ENCODE data around the gene NXT1. TPM values are rescaled to one million over a fixed set of nuclear protein-coding genes. Genes with fewer than 3 reads are reported as not detected.
"Not testable (repeated sequence)": the region's sequence is repeated elsewhere in the genome, so short reads cannot be mapped to it uniquely, and the experiment has no call there.

NXT1 gene
- total and polyA plus RNA-seq, 2 experiments from 2014 or later: 30.2 to 34.4 TPM

GRCh38 chr20:23348510-23348909 is 2.1 kb upstream of the NXT1 start:
- not testable (repeated sequence) for H3K9me3 Mint-ChIP-seq; H3K27ac Mint-ChIP-seq; ATAC-seq; H3K27ac ChIP-seq (ENCODE audit: low read depth); H3K36me3 Mint-ChIP-seq (ENCODE audit: low read depth); H3K36me3 ChIP-seq (ENCODE audit: insufficient read depth); H3K27me3 ChIP-seq (ENCODE audit: insufficient read depth); DNase-seq (ENCODE audit: low spot score); H3F3A ChIP-seq (replicated peaks; ENCODE audit: low read depth); H3K9me2 ChIP-seq (ENCODE audit: insufficient read depth); H3K4me3 ChIP-seq
- Mint-ChIP-seq H3K4me3 (peak overlapping the region; percentile 56), H3K27me3 (ENCODE audit: insufficient read depth, low read depth, poor library complexity) (peaks cover 14% of the 10 kb centered on the region), H3K4me1 (peaks cover 22% of the 10 kb centered on the region)
- peak overlapping the region; percentile 77 for H3K4me2 ChIP-seq
- peaks cover 20% of the 10 kb centered on the region for H3K4me1 ChIP-seq (ENCODE audit: insufficient read depth)
- H4K20me1 ChIP-seq (replicated peaks; ENCODE audit: insufficient read depth): peaks cover 12% of the 10 kb centered on the region; the same call in 1 of the 2 replicates
- peak overlapping the region; percentile 32 for H2AFZ ChIP-seq
- H3K79me2 ChIP-seq (replicated peaks; ENCODE audit: insufficient read depth): peaks cover 28% of the 10 kb centered on the region

- H3K4me3 ChIP-seq: peak overlapping the region; percentile 95
- peak overlapping the region; percentile 98 for H3K27ac Mint-ChIP-seq
- no peaks in the 10 kb centered on the region for H3K9me2 ChIP-seq (ENCODE audit: insufficient read depth)
- ATAC-seq: peak; percentile 58
- peak overlapping the region; percentile 92 for H2AFZ ChIP-seq
- peaks cover 22% of the 10 kb centered on the region for H3K4me1 Mint-ChIP-seq
- peaks cover 9% of the 10 kb centered on the region; the same call in 2 of the 3 replicates for H3K36me3 Mint-ChIP-seq (ENCODE audit: low read depth)
- peaks cover 32% of the 10 kb centered on the region for H3K79me2 ChIP-seq (replicated peaks; ENCODE audit: insufficient read depth)
- H3K36me3 ChIP-seq (ENCODE audit: insufficient read depth): peaks cover 1% of the 10 kb centered on the region; the same call in 1 of the 2 replicates
- peaks cover 15% of the 10 kb centered on the region; the same call in 1 of the 2 replicates for H4K20me1 ChIP-seq (replicated peaks; ENCODE audit: insufficient read depth)
- H3K27ac ChIP-seq (ENCODE audit: low read depth): peak overlapping the region; percentile 96
- H3F3A ChIP-seq (replicated peaks; ENCODE audit: low read depth): peaks cover 3% of the 10 kb centered on the region; the same call in 1 of the 2 replicates
- DNase-seq (ENCODE audit: low spot score): peak; percentile 79
- H3K4me2 ChIP-seq: peak overlapping the region; percentile 77
- H3K27me3 Mint-ChIP-seq (ENCODE audit: insufficient read depth, low read depth, poor library complexity): peaks cover 14% of the 10 kb centered on the region
- no peaks in the 10 kb centered on the region for H3K27me3 ChIP-seq (ENCODE audit: insufficient read depth)
- H3K4me1 ChIP-seq (ENCODE audit: insufficient read depth): peaks cover 20% of the 10 kb centered on the region
- no peaks in the 10 kb centered on the region for H3K9me3 Mint-ChIP-seq
- H3K4me3 Mint-ChIP-seq: peak overlapping the region; percentile 78
- TF ChIP-seq CTCF (conservative IDR thresholded peaks at IDR 0.05; ENCODE audit: low read depth in 2 of 2) (peak in 1 of 2 experiments; percentile 46; a peak in 3 of 4 replicates), REST (IDR thresholded peaks at IDR 0.05; ENCODE audit: unreplicated experiment) (no peak), STAT1 (IDR thresholded peaks at IDR 0.05; ENCODE audit: unreplicated experiment) (no peak), ETS1 (IDR thresholded peaks at IDR 0.05) (0 out of 2 replicates have a peak, but pooled peaks have one; percentile 6), ZNF462 (CRISPR knock-in tag; IDR thresholded peaks at IDR 0.05) (no peak), NANOG (IDR thresholded peaks at IDR 0.05; ENCODE audit: borderline replicate concordance) (no peak)
Measured at GRCh38 chr20:23349338-23350195, 1.0 kb upstream of the NXT1 start.

All from GM23338 (cell line).